ENCODE measurements around the gene CEP131.

GRCh38 chr17:81251709-81252301 lies 29.0 kb upstream of the CEP131 start:
- no peak for TF ChIP-seq POLR2A (IDR thresholded peaks at IDR 0.05; ENCODE audit: low read depth, low read length)
- no peak for TF ChIP-seq POLR2AphosphoS5 (IDR thresholded peaks at IDR 0.05; ENCODE audit: low read depth, low read length)

Measured in GM12891 (cell line).